NCI-H2081 treated with DMSO at 0.1 percent for 48 hours (cell line): ENCODE measurements around the gene NARF.
"Not testable (repeated sequence)": the region's sequence is repeated elsewhere in the genome, so short reads cannot be mapped to it uniquely, and the experiment has no call there.

Experiments used
- DNase-seq: peaks from one replicate; lab custom pipeline; 2025; lab: John Stamatoyannopoulos, UW

Gene NARF

DNA sequence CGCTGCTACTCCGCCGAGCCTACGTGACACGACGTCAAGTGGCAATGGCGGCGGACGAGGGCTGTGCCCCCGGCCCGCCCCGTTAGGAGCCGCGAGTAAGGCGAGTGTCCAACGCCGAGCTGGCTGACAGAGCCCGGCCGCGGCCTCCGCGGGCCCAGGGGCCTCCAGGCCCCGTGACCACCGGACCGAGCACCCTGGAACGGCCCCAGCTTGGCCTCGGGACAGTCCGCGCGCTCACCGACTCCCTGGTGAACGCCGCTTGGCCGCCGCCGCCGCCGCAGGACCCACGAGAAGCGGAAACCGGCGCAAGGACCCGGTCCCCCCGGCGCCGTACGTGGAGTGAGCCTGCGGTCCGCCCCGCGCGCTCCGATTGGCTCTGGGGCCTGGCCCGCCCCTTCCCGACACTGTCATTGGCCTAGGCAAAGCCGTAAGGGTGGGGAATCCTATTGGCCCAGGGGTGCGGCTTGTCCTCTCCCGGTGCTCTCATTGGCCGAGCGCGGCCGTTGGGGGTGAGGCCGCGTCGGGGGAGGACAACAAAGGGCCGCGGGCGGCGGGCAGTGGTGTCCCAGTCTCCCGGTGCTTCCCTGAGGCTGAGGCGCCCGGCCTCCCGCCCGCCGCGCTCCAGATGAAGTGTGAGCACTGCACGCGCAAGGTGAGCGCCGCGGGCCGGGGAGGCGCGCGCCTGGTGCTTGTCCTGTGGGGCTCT, at the start of gene NARF:
TSS of gene NARF (plus strand) at position 563 of the 706 bp plus-strand sequence. CDS start at position 626, 63 bp downstream.
- peak; percentile 94 for DNase-seq

DNA sequence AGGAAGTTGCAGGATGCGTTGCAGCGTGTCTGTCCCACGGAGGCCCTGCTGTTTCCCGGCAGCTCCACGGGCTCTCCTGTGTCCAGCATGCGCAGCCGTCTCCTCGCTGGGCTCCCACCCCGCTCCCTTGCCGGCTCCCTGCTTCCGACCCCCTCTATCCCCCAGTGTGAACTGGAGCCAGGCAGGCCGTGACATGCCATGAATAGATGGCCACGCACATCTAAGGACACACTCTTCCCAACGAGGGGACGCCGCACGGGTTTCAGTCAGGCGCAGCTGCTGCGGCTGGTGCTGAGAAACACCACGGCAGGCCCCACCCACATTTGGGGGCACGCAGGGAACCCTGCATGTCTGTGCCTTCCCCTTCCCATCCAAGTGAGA, 49.6 kb upstream of the NARF start:
- no peak for DNase-seq

GRCh38 chr17:82410014-82410716, 48.4 kb upstream of the NARF start:
- DNase-seq: no peak

- DNase-seq: no peak
Observed at GRCh38 chr17:82411396-82412053, 47.0 kb upstream of the NARF start.

DNA sequence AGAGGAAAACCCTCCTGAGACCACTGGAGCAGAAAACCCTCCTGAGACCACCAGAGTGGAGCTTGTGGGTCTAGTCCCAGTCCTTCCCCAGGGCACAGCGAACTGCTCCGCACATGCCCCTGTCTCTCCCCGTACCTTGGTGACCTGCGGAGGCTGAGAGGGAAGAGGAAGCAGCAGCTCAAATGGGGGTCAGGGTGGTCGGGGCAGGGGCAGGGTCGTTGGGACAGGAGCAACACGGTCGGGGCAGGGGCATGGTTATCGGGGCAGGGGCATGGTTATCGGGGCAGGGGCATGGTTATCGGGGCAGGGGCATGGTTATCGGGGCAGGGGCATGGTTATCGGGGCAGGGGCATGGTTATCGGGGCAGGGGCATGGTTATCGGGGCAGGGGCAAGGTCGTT, 46.5 kb upstream of the NARF start:
- not testable (repeated sequence) for DNase-seq

DNA sequence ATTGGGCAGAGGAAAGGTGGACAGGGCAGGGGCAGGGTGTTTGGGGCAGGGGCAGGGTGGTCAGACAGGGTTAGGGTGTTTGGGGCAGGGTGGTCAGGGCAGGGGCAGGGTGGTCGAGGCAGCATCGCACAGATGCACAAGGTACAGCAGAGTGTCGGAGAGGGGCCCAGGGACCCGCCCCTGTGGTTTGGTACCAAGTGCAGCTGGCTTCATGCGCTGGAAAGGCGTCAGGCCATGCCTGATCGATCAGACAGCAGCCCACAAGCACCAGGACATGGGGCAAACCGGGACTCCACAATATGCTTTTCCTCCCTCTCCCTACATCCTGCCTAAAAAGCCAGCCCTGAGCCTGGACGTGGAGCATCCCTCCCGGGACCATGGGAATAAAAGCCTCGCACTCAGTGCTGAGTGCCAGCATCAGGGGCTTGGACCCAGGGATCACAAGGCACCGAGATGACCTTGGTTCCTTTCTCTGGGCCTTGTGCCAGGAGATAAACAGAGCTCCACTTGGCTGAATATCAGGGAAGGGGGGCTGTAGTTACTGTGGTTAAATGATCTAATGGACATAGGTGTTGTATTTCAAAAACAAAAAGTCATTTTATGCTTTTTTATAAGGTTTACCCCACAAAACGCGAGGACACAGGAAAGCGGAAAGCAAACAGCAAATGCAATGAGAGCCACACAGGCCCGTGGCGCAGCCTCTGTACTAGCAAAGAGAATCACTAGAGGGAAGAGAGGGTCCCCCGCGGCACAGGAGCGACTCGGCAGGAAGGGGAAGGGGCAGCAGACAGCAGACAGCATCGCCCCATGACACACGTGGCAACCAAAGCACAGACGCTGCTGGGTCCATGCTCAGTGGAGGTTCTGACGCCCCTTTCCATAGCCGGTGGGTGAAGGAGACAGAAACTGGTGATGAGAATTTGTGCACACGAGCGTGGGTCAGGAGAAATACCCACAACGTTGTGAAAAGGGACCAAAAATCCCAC, 45.7 kb upstream of the NARF start:
- peak; percentile 21 for DNase-seq

DNA sequence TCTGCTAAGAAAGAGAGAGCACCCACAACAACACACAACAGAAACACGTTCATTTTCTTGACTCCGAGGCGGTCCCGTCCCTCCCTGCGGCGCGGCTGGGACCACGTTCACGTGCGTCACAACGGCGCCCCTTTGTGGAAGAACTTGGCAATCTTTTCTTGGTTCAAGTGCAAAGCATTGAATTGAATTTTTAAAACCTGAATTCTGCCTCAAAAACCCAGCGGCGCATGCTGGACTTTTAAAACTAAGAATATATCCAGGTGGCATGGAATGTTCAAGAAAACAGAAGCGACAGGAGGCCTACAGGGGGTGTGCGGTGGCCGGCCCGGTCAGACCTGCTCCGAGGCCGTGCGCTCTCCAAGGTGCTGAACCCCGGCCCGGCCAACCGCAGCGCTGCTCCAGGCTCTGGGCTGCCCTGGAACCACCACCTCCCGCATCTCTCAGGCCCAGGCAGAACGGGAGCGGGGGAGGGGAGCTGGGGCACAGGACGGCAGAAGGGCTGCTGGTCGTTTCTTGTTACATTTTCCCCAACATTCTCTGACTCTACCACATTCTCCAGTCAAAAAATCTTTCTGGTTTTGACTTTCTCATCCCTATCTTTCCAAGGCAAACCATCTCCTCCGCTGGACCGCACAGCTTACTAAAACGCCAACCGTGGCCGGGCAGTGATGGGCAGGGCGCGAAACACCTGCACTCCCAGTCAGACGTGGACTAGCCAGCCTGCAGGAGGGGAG, 43.8 kb upstream of the NARF start:
- DNase-seq: peak; percentile 14

- DNase-seq: no peak
Observed at GRCh38 chr17:82415336-82415735, 43.2 kb upstream of the NARF start.

GRCh38 chr17:82415786-82416185, 42.8 kb upstream of the NARF start:
- no peak for DNase-seq

DNA sequence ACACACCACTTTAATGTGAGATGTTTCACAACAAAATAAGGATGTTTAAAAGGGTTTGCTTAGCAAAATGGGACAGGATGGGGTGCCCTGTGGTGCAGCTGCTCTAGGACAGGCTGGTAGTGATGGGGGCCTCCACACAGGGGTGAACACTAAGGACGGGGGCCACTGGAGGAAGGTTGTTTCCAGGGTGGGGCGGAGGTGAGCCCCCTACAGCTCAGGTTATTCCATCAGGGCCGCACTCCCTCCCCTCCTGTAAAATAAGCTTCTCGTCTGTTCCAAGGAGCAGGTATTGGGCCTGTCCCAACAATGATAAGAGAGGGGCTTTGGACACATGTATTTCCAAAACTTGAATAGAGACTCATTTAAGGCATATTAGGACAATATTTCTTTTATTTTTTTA, 42.3 kb upstream of the NARF start:
- no peak for DNase-seq

DNA sequence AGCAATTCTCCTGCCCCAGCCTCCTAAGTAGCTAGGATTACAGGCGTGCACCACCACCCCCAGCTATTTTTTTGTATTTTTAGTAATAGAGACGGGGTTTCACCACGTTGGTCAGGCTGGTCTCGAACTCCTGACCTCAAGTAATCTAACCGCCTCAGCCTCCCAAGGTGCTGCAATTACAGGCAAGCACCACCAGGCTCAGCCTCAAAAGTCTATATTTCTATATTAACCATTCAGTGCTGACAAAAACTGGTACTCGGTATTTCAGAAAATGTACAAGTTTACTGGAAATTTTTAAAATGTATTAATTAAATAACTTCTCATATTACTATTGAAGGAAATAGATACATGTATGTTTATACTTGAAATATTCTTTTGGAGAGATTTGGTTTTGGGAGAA, 41.8 kb upstream of the NARF start:
- DNase-seq: no peak

DNA sequence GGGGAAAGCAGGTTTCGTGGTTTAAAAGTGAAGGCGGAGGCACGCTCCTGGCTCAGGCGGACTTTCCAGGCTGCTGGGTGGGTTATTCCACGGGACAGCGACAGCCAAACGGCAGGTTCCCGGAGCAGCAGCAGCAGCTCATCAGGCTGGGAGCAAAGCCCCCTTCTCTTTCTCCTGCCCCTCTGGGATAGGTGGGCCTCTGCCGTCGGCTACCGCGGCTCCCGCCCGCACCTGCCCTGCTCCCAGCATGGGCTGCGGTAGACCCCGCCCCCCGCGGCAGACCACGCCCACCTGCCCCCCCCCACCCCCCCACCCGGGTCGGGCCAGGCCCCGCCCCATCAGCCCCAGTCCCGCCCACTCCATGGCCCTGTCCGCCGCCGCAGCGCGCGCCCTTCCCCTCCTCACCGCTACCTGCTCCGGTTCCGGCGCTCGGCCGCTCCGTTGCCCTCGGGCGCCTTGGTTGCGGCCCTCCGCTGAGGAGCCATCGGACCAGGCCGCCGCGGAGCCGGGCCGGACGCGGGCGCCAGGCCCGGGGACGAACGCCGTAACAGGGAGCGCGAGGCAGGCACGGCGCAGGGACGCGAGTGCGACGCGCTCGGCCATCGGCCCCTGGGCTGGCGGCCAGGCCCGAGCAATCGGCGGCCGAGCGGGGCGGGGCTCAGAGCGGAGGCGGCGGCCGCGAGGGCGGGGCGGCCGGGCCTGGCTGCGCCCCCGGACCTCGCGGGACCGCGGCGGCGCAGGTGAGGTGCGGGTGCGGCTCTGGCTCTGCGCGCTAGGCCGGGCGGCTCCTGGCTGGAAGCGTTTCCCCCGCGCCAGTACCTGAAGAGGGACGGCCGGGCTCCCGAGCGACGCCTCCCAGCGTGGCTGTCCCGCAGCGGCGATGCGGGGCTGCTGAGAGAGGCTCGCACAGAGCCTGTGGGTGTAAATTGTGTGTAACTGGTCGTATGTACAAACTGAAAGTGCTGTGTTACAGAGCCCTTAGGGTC, 40.2 kb upstream of the NARF start, which contains the start of the genes HEXD and OGFOD3:
TSS of gene HEXD (plus strand) at position 347 of the 986 bp plus-strand sequence. CDS start 1,453 bp downstream, outside the sequence.
TSS of gene OGFOD3 (minus strand) at position 586 of the 986 bp plus-strand sequence. CDS start at position 485, 101 bp downstream.
- peak; percentile 42 for DNase-seq

GRCh38 chr17:82419540-82419939, 39.0 kb upstream of the NARF start:
- no peak for DNase-seq

GRCh38 chr17:82424001-82424862, 34.3 kb upstream of the NARF start:
- no peak for DNase-seq

DNA sequence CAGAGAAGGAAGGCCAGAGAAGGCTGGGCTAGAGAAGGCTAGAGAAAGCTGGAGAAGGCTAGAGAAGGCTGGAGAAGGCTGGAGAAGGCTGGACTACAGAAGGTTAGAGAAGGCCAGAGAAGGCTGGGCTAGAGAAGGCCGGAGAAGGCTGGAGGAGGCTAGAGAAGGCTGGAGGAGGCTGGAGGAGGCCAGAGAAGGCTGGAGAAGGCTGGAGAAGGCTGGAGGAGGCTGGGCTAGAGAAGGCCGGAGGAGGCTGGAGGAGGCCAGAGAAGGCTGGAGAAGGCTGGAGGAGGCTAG, 33.7 kb upstream of the NARF start:
- no peak for DNase-seq

GRCh38 chr17:82428546-82428945, 30.0 kb upstream of the NARF start:
- DNase-seq: no peak

- DNase-seq: no peak
Observed at GRCh38 chr17:82429824-82430223, 28.7 kb upstream of the NARF start.

DNA sequence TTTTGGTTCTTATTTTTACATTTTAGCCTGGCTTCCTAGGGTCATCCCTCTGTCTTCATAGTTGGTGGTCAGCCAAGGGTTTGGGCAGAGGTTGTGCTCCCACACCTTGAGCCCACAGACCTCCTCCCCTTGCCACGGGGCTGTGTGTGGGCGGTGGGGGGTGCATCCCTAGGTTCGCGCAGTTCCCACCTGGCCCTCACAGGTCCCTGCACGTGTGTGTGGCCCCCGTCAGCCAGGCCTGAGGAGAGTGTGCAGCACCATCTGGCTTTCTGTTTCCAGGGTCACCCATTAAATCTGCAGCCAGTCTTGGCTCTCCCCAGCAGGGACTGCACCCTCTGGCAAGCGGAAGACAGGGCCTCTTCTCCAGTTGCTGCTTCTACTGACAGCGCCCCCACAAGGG, 26.5 kb upstream of the NARF start:
- DNase-seq: no peak
